Activated CD8-positive, alpha-beta memory T cell treated with anti-CD3 and anti-CD28 coated beads, Interleukin-2, amount 50 U/mL, for 4 hours (primary cell): ENCODE results near the gene C4B.

Source experiments
- DNase-seq: peaks from one replicate; pipeline ENCODE4 v3.0.0-alpha.2; 2020

The C4B gene

GRCh38 chr6:32084780-32085179, 70.2 kb downstream of the C4B start:
- DNase-seq, result no peak
